ENCODE data around the gene KIF26B.

The KIF26B gene

GRCh38 chr1:245418077-245418476, 263.3 kb downstream of the KIF26B start:
- in situ Hi-C loops (cut with MboI; ENCODE audit: low sequenced_read_pairs, unreplicated experiment), result no loop called here
- TF ChIP-seq CTCF (IDR thresholded peaks at IDR 0.05; ENCODE audit: borderline replicate concordance, control extremely low read depth, extremely low read depth, insufficient read depth, missing control alignments), result no peak
- DNase-seq (ENCODE audit: low spot score), result no peak

- no peak for TF ChIP-seq CTCF (IDR thresholded peaks at IDR 0.05; ENCODE audit: borderline replicate concordance, control extremely low read depth, extremely low read depth, insufficient read depth, missing control alignments)
- no peak for DNase-seq (ENCODE audit: low spot score)
Measured at GRCh38 chr1:245419461-245419978, 264.7 kb downstream of the KIF26B start.

GRCh38 chr1:245419989-245420388, 265.2 kb downstream of the KIF26B start:
- no peak for DNase-seq (ENCODE audit: low spot score)
- TF ChIP-seq CTCF (IDR thresholded peaks at IDR 0.05; ENCODE audit: borderline replicate concordance, control extremely low read depth, extremely low read depth, insufficient read depth, missing control alignments), result no peak
- in situ Hi-C loops (cut with MboI; ENCODE audit: low sequenced_read_pairs, unreplicated experiment), result no loop called here

More at GRCh38 chr1:245419461-245419978, 264.7 kb downstream of the KIF26B start:
- in situ Hi-C loops (cut with MboI; ENCODE audit: low sequenced_read_pairs, unreplicated experiment), result no loop called here

- no peak for DNase-seq (ENCODE audit: low spot score)
- in situ Hi-C loops (cut with MboI; ENCODE audit: low sequenced_read_pairs, unreplicated experiment), result no loop called here
- TF ChIP-seq CTCF (IDR thresholded peaks at IDR 0.05; ENCODE audit: borderline replicate concordance, control extremely low read depth, extremely low read depth, insufficient read depth, missing control alignments), result no peak
Measured at GRCh38 chr1:245420926-245421325, 266.1 kb downstream of the KIF26B start.

- no peak for TF ChIP-seq CTCF (IDR thresholded peaks at IDR 0.05; ENCODE audit: borderline replicate concordance, control extremely low read depth, extremely low read depth, insufficient read depth, missing control alignments)
- DNase-seq (ENCODE audit: low spot score), result no peak
- in situ Hi-C loops (cut with MboI; ENCODE audit: low sequenced_read_pairs, unreplicated experiment), result no loop called here
Measured at GRCh38 chr1:245428681-245429080, 273.9 kb downstream of the KIF26B start.

GRCh38 chr1:245431706-245432105, 276.9 kb downstream of the KIF26B start:
- DNase-seq (ENCODE audit: low spot score), result no peak
- in situ Hi-C loops (cut with MboI; ENCODE audit: low sequenced_read_pairs, unreplicated experiment), result no loop called here
- no peak for TF ChIP-seq CTCF (IDR thresholded peaks at IDR 0.05; ENCODE audit: borderline replicate concordance, control extremely low read depth, extremely low read depth, insufficient read depth, missing control alignments)

Measured in GM13976 (cell line).